ENCODE results near the gene NBPF1. TPM values are rescaled to one million over a fixed set of nuclear protein-coding genes. Genes with fewer than 3 reads are reported as not detected.
"Not testable (repeated sequence)": the region's sequence is repeated elsewhere in the genome, so short reads cannot be mapped to it uniquely, and the experiment has no call there.

The NBPF1 gene
- total RNA-seq, 1 experiment from 2014 or later = 46.0 TPM

- Histone ChIP-seq H3K4me3 (replicated peaks in 1 of 2; ENCODE audit: low read depth in 1 of 2, low read length in 2 of 2) (peak overlapping the region; percentile 74 to 79), H3K79me2 (ENCODE audit: insufficient read depth, low read length) (peaks cover 52% of the 10 kb centered on the region), H4K20me1 (ENCODE audit: insufficient read depth) (no peaks in the 10 kb centered on the region), H3K9me2 (ENCODE audit: insufficient read depth) (no peaks in the 10 kb centered on the region), H3K27me3 (ENCODE audit: insufficient read depth, low read length) (no peaks in the 10 kb centered on the region), H3K9me3 (ENCODE audit: control insufficient read depth in 1 of 2, insufficient read depth in 1 of 2, low read depth in 1 of 2, low read length in 2 of 2) (no peaks in the 10 kb centered on the region), H2AFZ (ENCODE audit: low read depth, low read length, poor library complexity, severe bottlenecking) (peak overlapping the region; percentile 53), H3K4me1 (ENCODE audit: control insufficient read depth in 1 of 2, insufficient read depth in 2 of 2, low read length in 2 of 2) (peaks cover 14 to 22% of the 10 kb centered on the region in 2 experiments; a peak in 3 of 4 replicates), H3K27ac (ENCODE audit: low read depth, low read length) (peak overlapping the region; percentile 71), H3K4me2 (ENCODE audit: low read length) (peak overlapping the region; percentile 82), H3K36me3 (ENCODE audit: control insufficient read depth in 1 of 2, insufficient read depth in 2 of 2, low read length in 2 of 2) (no peaks in the 10 kb centered on the region; a peak in 1 of 4 replicates), H3K9ac (ENCODE audit: low read length) (peak overlapping the region; percentile 82)
- TSS peak; percentile 70 for BruUV-seq (replicated peaks)
- TF ChIP-seq REST (IDR thresholded peaks at IDR 0.05; ENCODE audit: low read depth) (no peak), EZH2phosphoT487 (IDR thresholded peaks at IDR 0.05; ENCODE audit: borderline replicate concordance) (no peak), ATF3 (IDR thresholded peaks at IDR 0.05) (no peak), POLR2A (IDR thresholded peaks at IDR 0.05; ENCODE audit: borderline replicate concordance, extremely low read depth, insufficient read depth, insufficient read length) (no peak), ELF1 (IDR thresholded peaks at IDR 0.05; ENCODE audit: borderline replicate concordance, low read depth) (no peak), SIN3A (IDR thresholded peaks at IDR 0.05; ENCODE audit: low read depth) (no peak), CTCF (IDR thresholded peaks at IDR 0.05 in 2 of 3, conservative IDR thresholded peaks at IDR 0.05 in 1 of 3; ENCODE audit: borderline replicate concordance in 1 of 3, insufficient read depth in 1 of 3, low read depth in 2 of 3, low read length in 2 of 3) (no peak), MAX (IDR thresholded peaks at IDR 0.05) (no peak), ZFX (IDR thresholded peaks at IDR 0.05) (no peak), JUND (IDR thresholded peaks at IDR 0.05) (no peak)
- CTCF ChIA-PET = no interaction called here
- no peak for DNase-seq (ENCODE audit: low read depth, low spot score)
- RAD21 ChIA-PET (ENCODE audit: low non-redundant PET in 1 of 2, low total read pairs in 2 of 2, uncharacterized antibody in 2 of 2, unreplicated experiment in 2 of 2) = no interaction called here
- POLR2A ChIA-PET = interaction anchor here (0.6 to 1.0 kb wide), 2 partner anchors 64 to 115 kb away, joined by 3 to 5 read pairs; no protein-coding TSS in a partner anchor
- peak; percentile 52 for ATAC-seq
- intact Hi-C loops (cut with micrococcal nuclease) = no loop called here
Observed at GRCh38 chr1:16644193-16644481, 30.8 kb upstream of the NBPF1 start.

GRCh38 chr1:16643476-16644192 is 30.3 kb upstream of the NBPF1 start:
- H2AFZ ChIP-seq (ENCODE audit: low read depth, low read length, poor library complexity, severe bottlenecking); DNase-seq (ENCODE audit: low read depth, low spot score); H4K20me1 ChIP-seq (ENCODE audit: insufficient read depth); RAD21 ChIA-PET (ENCODE audit: low non-redundant PET in 1 of 2, low total read pairs in 2 of 2, uncharacterized antibody in 2 of 2, unreplicated experiment in 2 of 2); H3K9me3 ChIP-seq (ENCODE audit: control insufficient read depth in 1 of 2, insufficient read depth in 1 of 2, low read depth in 1 of 2, low read length in 2 of 2); H3K9me2 ChIP-seq (ENCODE audit: insufficient read depth); H3K36me3 ChIP-seq (ENCODE audit: control insufficient read depth in 1 of 2, insufficient read depth in 2 of 2, low read length in 2 of 2); BruUV-seq (replicated peaks); CTCF ChIA-PET; POLR2A ChIA-PET; intact Hi-C loops (cut with micrococcal nuclease); H3K27me3 ChIP-seq (ENCODE audit: insufficient read depth, low read length): not testable (repeated sequence)
- peaks cover 14 to 22% of the 10 kb centered on the region in 2 experiments; a peak in 3 of 4 replicates for H3K4me1 ChIP-seq (ENCODE audit: control insufficient read depth in 1 of 2, insufficient read depth in 2 of 2, low read length in 2 of 2)
- peak overlapping the region; percentile 82 for H3K4me2 ChIP-seq (ENCODE audit: low read length)
- H3K9ac ChIP-seq (ENCODE audit: low read length) = peak overlapping the region; percentile 82
- peak; percentile 5 for ATAC-seq
- peak overlapping the region; percentile 74 to 79 for H3K4me3 ChIP-seq (replicated peaks in 1 of 2; ENCODE audit: low read depth in 1 of 2, low read length in 2 of 2)
- H3K79me2 ChIP-seq (ENCODE audit: insufficient read depth, low read length) = peaks cover 57% of the 10 kb centered on the region
- H3K27ac ChIP-seq (ENCODE audit: low read depth, low read length) = peak overlapping the region; percentile 71
